Activated CD4-positive, alpha-beta T cell treated with anti-CD3 and anti-CD28 coated beads, Interleukin-2, amount 50 U/mL, for 16 hours (primary cell): Measurements from ENCODE around the gene COMMD1.
"Not testable (repeated sequence)": the region's sequence is repeated elsewhere in the genome, so short reads cannot be mapped to it uniquely, and the experiment has no call there.

ENCODE experiments used
- DNase-seq: peaks from one replicate; pipeline ENCODE4 v3.0.0-alpha.2; 2020

COMMD1 gene

DNA sequence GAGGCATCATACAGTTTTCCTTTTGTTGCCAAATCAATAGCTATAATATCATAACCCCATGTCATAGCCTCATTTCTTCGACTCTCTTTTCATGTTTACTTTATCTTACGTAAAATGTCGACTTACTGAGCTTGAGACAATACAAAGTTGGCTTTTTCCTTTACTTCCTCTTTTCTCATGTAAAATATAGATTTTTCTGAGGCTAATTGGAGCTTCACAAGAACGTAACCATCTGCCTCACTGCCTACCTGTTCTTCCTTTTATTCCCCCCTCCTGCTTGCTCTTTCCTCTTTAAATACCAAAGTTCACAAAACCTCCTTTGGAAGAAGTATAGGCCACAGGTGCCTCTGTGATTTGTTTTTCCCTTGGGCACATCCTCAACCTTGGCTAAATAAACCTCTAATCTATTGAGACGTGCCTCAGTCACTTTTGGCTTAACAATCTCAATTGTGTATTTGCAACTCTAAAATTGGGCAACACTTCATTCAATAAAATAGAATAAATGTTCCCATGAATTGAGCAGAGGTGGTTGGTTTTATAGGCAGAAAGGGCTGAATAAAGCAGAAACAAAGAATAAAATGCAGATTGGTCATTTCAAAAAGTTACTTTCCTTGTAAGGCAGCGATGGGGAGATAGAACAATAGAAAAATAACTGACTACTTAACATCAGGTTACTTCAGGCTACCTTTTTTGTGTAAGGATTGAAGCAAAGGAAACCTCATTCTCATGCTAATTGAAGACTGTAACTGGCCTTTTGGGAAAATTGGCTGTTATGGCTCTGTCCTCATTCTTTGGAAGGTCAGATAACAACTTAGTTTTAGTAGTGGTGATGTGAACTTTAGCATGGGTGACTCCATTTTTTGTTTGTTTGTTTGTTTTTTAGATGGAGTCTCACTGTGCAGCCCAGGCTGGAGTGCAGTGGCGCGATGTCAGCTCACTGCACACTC, 21.3 kb downstream of the COMMD1 start:
- no peak for DNase-seq

DNA sequence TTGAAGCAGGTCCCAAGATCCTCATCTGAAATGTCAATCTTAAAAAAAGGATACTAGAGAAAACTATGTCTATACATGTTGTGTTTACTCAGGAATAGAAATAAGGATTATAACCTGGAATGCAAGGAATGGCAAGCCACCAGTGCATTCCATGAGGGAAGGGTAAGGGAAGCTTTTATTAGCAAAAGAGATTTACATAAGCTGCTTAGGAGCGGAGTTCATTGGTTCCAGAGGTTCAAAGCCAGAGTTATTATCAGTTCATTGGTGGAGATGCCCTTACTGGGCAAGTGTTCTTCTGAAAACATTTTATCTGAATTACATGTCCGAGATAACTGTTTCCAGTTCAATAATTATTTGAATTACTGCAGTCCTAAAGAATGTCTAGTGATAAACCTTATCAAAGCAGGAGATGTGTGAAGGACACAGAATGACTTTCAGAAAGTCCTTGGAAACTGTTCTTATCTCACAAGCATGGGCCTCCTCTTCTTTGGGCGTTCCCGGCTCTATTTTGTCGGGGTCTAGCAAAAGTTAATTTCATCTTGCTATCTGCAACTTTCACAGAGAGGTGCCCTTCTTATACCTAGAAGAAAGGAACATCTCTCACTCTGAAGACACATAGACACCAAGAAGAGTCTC, 23.5 kb downstream of the COMMD1 start:
- no peak for DNase-seq

DNA sequence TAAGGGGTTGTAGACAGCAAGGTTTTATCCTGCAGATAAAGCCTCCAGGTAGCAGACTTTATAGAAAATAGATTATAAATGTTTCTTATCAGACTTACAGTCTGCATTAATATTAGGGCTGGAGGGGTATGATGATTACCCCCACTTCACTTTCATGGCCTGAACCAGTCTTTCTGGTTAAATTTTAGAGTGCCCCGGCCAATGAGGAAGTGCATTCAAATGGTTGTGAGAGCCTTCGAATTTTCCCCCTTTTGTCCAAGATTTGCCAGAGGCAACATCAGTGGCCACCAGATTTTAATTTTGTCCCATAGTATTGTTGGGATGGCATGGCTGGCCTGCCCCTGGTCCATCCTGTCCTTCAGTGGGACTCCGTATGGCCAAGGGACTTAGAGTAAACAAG, 31.6 kb downstream of the COMMD1 start:
- DNase-seq = no peak

DNA sequence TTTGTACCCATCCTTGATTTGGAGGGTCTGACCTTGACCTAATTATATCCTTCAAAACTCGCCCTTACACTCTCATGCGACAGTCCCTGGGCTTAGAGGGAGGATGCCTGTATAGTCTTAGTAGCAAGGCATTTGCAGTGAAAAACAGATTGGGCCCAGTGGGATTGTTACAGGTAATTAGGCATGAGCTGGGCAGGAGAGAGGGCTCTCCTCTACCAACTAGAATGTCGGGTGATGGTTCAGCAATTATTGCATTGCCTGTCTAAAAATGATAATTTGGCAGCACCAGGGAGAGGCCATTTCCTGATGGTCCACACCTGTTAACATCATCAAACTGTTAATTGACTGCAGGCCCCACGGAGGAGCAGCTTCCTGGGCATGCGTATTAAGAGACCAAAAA, 32.4 kb downstream of the COMMD1 start:
- DNase-seq = no peak

DNA sequence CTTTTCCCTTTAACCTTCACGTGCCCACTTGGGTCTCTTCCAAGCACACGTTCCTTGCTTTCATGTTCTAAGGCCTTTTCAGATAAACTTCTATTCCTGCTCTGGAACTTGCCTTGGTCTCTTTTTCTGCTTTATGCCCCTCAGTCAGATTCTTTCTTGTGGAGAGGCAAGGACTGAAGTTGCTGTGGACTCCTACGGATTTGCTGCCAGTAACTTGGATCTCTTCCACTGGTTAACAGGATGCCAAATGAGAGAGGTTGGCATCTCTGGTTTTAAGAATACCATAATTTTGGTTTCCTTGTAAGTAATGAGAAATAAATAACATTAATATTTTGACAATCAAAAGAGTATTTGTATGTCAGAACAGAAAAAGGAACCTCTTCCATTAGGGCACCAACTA, 33.0 kb downstream of the COMMD1 start:
- DNase-seq = no peak

- DNase-seq = no peak
Measured at GRCh38 chr2:61943251-61943650, 37.8 kb downstream of the COMMD1 start.

DNA sequence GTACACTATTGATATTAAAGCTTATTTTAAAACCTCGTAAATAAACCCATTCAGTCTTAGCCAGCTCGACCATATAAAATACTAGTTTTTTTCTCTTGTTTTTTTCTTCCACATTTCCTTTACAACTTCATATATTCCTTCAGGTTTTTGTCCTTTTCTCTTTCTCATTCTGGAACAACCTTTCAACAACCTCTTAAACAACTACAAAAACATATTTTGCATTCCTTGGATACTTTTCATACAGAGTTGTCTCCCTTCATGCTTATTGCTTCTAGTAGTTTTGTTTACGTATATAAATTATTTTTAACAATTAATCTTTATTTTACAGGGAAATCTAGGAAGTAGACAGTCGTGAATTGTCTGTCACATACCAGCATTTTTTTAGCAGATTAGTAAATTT, 41.2 kb downstream of the COMMD1 start:
- DNase-seq = no peak

DNA sequence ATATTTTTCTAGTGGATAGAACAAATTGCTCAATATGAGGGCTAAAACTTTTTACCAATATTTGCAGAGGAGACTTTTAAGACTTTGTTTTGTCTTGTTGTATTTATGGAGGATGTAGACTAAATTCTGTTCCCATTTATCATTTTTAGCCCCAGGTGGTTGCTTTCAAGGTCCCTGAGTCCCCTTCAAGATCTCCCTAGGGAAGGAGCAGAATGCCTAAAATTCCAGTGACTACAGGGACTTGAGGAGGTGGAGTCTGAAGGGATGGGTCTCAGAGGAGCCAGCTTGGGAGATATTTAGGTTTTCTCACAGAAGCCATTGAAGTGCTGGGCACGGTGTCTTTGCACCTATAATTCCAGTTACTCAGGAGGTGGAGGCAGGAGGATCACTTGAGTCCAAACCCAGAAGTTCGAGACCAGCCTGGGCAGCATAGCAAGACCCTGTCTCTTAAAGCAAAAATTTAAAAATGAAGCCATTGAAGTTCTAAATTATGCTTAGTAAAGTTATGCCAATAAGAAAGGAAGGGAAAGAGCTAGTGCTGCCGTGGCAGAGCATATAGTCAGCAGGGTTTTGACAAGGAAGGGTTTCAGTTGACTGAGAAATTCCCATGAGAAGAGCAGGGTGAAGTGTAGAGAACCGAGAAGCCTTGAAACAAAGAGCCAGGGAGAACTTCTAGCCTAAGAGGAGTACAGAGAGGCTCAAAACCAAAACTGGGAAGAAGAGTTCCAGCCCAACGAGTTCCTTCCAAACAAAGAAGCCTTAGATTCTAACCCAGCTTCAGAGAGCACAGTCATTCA, 43.4 kb downstream of the COMMD1 start:
- no peak for DNase-seq

GRCh38 chr2:61949458-61949713, 43.9 kb downstream of the COMMD1 start:
- no peak for DNase-seq

DNA sequence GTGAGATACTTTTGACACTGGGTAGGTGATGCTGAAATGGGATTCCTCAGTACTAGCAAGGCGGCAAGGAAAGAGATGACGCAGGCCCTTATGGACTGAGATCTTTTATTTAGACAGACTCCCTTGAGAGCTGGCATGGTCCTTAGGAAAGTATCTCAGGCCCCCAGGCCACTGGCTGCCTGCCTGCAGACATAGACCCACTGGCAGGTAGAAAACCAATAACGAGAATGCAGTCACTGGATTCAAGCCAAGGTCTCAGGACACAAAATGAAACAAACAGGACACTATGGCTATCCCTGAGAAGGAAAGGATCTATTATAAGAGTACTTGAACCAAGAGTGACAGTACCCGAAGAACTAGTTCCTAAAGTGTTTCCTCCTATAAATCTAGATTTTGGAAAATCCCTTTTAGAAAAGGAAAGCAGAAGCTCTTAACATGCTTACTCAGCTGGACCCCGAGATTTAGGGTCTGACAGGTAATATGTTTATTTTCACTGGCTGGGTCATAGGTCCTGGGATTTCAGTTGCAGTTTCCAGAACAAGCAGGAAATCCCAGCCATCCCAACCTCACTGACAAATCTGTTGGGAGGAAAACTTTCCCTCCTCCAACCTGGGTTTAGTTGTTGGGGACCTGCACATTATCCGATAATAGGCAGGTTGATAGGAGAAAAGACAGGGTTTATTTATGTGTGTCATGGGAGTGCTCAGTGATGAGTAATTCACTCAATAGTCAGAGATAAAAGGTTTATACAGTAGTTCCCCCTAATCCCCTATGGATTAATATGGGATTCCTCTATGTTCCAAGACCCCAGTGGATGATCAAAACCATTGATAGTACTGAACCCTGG, 44.5 kb downstream of the COMMD1 start:
- DNase-seq = no peak

- no peak for DNase-seq
Measured at GRCh38 chr2:61950571-61951315, 45.3 kb downstream of the COMMD1 start.

DNA sequence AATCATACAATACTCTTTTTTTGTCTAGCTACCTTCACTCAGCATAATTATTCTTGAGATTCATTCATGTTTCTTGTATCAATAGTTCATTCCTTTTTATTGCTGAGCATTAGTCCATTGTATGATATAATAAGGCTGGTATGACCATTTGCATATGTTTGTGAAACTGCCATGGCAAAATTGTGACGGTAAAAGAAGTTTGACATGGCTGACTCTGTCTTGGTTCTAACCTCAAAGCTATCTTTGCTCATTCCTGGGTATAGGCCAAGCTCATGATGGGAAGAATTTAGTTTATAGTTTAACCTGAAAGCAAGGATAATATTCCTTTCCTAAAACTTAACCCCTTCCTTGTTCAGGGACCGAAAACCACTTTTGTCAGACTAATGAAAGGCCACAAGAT, 46.4 kb downstream of the COMMD1 start:
- DNase-seq = no peak

DNA sequence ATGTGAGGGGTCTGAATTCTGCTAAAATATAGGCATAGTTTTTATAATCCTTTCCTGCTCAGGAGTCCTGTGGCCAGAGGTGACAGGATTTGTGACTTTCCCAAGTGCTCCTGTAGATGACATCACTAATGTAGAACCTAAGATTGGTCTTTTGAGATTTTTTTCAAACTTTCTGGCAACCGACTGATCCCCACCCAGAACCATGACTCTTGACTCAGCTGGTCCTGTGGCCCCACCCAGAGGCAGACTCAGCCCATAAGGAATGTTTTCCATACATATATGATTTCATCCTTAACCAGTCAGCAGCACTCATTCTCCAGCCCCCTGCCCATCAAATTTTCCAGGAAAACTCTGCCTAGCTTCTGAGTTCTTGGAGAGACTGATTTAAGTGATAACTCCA, 46.8 kb downstream of the COMMD1 start:
- DNase-seq = no peak

GRCh38 chr2:61954856-61955255, 49.4 kb downstream of the COMMD1 start:
- not testable (repeated sequence) for DNase-seq

DNA sequence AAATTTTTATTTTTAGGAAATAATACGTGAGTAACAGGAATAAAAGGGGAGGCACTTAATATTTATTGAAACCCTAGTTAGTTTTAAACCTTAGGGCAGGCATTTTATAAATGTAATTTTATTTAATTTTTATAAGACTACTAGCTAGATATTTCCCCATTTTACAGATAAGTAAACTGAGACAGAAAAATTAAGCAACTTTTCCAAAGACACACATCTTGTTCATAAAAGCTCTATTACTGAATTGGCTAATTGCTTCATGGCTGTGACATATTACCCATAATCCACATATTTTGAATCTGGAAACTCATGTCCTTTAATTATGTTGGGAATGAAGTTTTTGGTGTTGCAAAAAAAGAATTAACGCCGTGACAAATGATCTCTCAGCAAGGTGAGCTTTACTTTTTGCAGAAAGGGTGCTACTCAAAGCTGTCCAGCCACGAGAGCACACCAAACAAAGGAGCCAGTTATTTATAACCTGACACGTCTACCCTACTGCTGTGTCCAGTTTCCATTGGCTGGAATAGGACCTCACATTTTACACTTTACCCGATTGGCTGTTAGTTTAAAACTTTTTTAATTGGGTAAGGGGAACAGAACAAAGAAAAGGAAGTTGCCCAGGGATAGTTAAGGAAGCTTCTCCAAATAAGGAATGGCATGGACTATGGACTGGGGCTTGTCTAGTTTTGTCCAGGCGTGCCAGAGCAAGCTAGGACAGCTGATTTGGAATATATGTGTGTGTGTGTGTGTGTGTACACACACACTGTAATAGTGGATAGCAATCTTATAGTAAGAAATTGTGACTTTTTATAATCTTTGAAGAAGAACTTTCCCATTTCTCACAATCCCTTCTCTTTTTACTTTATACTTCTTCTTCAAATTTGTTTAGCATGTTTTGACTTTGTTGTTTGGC, 54.2 kb downstream of the COMMD1 start:
- DNase-seq = no peak

DNA sequence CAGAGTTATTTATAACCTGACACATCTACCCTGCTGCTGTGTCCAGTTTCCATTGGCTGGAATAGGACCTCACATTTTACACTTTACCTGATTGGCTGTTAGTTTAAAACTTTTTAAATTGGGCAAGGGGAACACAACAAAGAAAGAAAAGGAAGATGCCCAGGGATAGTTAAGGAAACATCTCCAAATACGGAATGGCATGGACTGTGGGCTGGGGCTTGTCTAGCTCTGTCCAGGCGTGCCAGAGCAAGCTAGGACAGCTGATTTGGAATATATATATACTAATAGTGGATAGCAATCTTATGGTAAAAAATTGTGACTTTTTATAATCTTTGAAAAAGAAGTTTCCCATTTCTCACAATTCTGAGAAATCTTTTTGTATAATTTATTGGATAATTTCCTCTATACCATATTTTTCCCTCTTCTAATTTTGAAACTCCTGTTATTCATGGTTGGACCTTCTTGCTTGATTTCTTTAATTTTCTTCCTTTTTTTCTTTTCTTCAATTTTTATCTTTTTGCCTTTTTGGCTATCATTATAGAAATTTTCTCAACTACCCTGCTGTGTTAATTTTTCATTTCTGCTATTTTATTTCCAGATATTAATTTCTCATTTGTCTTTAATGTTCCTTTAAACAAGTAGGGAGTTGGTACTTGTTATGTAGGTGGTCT, 55.9 kb downstream of the COMMD1 start:
- DNase-seq = no peak

DNA sequence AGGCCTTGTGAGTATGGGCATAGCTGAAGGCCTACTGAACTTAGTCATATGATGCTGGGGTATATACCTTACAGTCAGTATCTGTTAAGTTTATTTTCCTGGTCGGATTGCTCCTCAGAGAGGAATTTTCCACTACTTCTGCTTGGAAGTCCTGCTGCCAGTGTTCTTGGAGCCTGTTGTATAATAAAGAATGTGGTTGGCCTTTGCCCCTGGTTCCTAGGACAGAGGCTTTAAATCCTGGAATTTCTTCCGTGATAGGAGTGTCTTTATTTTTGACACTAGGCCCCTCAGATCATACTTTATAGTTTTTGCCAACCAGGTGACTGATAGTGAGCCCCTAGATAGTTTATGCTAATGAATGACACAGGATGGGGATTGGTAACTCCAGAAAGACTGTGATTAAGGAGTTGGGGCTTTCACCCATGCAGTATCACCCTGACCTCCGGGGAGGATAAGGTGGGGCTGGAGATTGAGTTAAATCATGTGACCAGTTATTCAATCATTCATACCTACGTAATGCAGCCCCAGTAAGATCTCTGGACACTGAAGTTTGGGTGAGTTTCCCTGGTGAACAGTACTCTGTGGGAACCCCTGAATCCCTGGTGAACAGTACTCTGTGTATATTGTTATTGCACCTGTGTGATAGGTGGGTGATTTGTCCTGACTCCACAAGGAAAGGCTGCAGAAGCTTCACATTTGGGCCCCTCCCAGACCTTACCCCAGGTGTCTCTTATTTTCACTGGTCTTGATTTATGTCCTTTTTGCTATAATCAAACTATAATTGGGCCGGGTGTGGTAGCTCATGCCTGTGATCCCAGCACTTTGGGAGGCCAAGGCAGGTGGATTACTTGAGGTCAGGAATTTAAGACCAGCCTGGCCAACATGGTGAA, 56.9 kb downstream of the COMMD1 start:
- DNase-seq = no peak

- no peak for DNase-seq
Measured at GRCh38 chr2:61966087-61966727, 60.7 kb downstream of the COMMD1 start.

GRCh38 chr2:61967262-61967661, 61.8 kb downstream of the COMMD1 start:
- DNase-seq = no peak
